Neural cell (in vitro differentiated cells): ENCODE measurements around the gene HSD17B14. TPM values are rescaled to one million over a fixed set of nuclear protein-coding genes. Genes with fewer than 3 reads are reported as not detected.

Experiments
- H2AFZ ChIP-seq: fragments of 200-600, 300-800 bp; sonication (generic), shearing (Covaris generic); 2 replicates; pipeline ENCODE4 v1.6.0; 2014; ENCODE audit warnings: low read depth, mild to moderate bottlenecking, antibody characterized with exemption, low read length, moderate library complexity
- H3F3A ChIP-seq: fragments of 200-600 bp; shearing (Covaris generic); 2 replicates; pipeline ENCODE4 v1.6.1; 2016; ENCODE audit warnings: mild to moderate bottlenecking, moderate library complexity, mixed read lengths, antibody characterized with exemption, low read length; ENCODE audit not compliant: insufficient read depth, poor library complexity, severe bottlenecking
- H3K27ac ChIP-seq: fragments of 200-600, 300-800 bp; sonication (generic), shearing (Covaris generic); 2 replicates; pipeline ENCODE4 v1.5.1; 2014; ENCODE audit warnings: mild to moderate bottlenecking, low read length, moderate library complexity
- H3K27me3 ChIP-seq: fragments of 300-800, 200-600 bp; sonication (generic), shearing (Covaris generic); 2 replicates; pipeline ENCODE4 v1.6.0; 2014; ENCODE audit warnings: mild to moderate bottlenecking, low read depth, low read length, moderate library complexity; ENCODE audit not compliant: insufficient read depth
- H3K36me3 ChIP-seq: fragments of 300-800, 200-600 bp; sonication (generic), shearing (Covaris generic); 2 replicates; pipeline ENCODE4 v1.5.1; 2014; ENCODE audit warnings: mild to moderate bottlenecking, antibody characterized with exemption, low read length, moderate library complexity; ENCODE audit not compliant: insufficient read depth
- H3K4me2 ChIP-seq: fragments of 300-800, 200-600 bp; sonication (generic), shearing (Covaris generic); 2 replicates; pipeline ENCODE4 v1.6.0; 2014; ENCODE audit warnings: mild to moderate bottlenecking, low read length
- H3K4me3 ChIP-seq: fragments of 300-800, 200-600 bp; sonication (generic), shearing (Covaris generic); 2 replicates; pipeline ENCODE4 v1.5.1; 2014; ENCODE audit warnings: mild to moderate bottlenecking, low read length, moderate library complexity
- H3K79me2 ChIP-seq: fragments of 200-600 bp; shearing (Covaris generic); replicated peaks from 2 replicates; pipeline ENCODE4 v1.6.0; 2014; ENCODE audit warnings: mild to moderate bottlenecking, low read length, moderate library complexity; ENCODE audit not compliant: insufficient read depth
- H3K9ac ChIP-seq: fragments of 300-800, 200-600 bp; sonication (generic), shearing (Covaris generic); 2 replicates; pipeline ENCODE4 v1.6.1; 2016; ENCODE audit warnings: mild to moderate bottlenecking, low read length, mixed read lengths
- H3K9me2 ChIP-seq: fragments of 200-600 bp; shearing (Covaris generic); 2 replicates; pipeline ENCODE4 v1.6.1; 2016; ENCODE audit warnings: mild to moderate bottlenecking, low read length, mixed read lengths; ENCODE audit not compliant: insufficient read depth
- H3K9me3 ChIP-seq: fragments of 200-600, 300-800 bp; sonication (generic), shearing (Covaris generic); 2 replicates; pipeline ENCODE4 v1.6.1; 2016; ENCODE audit warnings: mild to moderate bottlenecking, mixed run types, low read length, moderate library complexity, mixed read lengths
- H4K20me1 ChIP-seq: fragments of 200-600 bp; shearing (Covaris generic); 2 replicates; pipeline ENCODE4 v1.6.1; 2016; ENCODE audit warnings: mild to moderate bottlenecking, mixed run types; ENCODE audit not compliant: insufficient read depth
- CTCF ChIP-seq: fragments of 450-650 bp; IDR thresholded peaks from 2 replicates; pipeline ENCODE4 v1.5.1; 2014; ENCODE audit warnings: antibody characterized with exemption, mild to moderate bottlenecking, moderate library complexity; ENCODE audit not compliant: poor library complexity, severe bottlenecking
- EP300 ChIP-seq: fragments of 450-650 bp; conservative IDR thresholded peaks from 2 replicates; pipeline ENCODE4 v1.6.1; 2014; ENCODE audit warnings: antibody characterized with exemption, mild to moderate bottlenecking, moderate library complexity; ENCODE audit not compliant: poor library complexity, severe bottlenecking
- EZH2 ChIP-seq: fragments of 200-600, 300-800 bp; shearing (Covaris generic), sonication (generic); IDR thresholded peaks from 2 replicates; pipeline ENCODE4 v1.6.1; 2014; ENCODE audit warnings: antibody characterized with exemption, low read length, borderline replicate concordance, mild to moderate bottlenecking; ENCODE audit not compliant: insufficient read depth, poor library complexity, severe bottlenecking
- MXI1 ChIP-seq: fragments of 450-650 bp; conservative IDR thresholded peaks from 2 replicates; pipeline ENCODE4 v1.6.1; 2014; ENCODE audit warnings: antibody characterized with exemption, mild to moderate bottlenecking; ENCODE audit not compliant: poor library complexity, severe bottlenecking
- POLR2AphosphoS5 ChIP-seq: IDR thresholded peaks from 2 replicates; pipeline ENCODE4 v1.6.1; 2012
- RAD21 ChIP-seq: fragments of 450-650 bp; conservative IDR thresholded peaks from 2 replicates; pipeline ENCODE4 v1.6.1; 2014; ENCODE audit warnings: antibody characterized with exemption, mild to moderate bottlenecking, moderate library complexity
- SMC3 ChIP-seq: fragments of 450-650 bp; conservative IDR thresholded peaks from 2 replicates; pipeline ENCODE4 v1.6.1; 2014; ENCODE audit warnings: antibody characterized with exemption, mild to moderate bottlenecking, moderate library complexity; ENCODE audit not compliant: poor library complexity
- TAF1 ChIP-seq: IDR thresholded peaks from 2 replicates; pipeline ENCODE4 v1.6.1; 2012; ENCODE audit warnings: low read depth
- polyA plus RNA-seq: library from polyadenylated mRNA; depleted of rRNA; stranded (reverse); fragments of >200 nt; gene quantifications from 2 replicates; pipeline ENCODE4 v1.2.3, GENCODE V29; 2014
- TF ChIP-seq, protein P1 (sequence below): IDR thresholded peaks from 2 replicates; pipeline ENCODE4 v1.6.1; 2012; ENCODE audit warnings: borderline replicate concordance

Gene HSD17B14
- polyA plus RNA-seq, 1 donor from 2014 or later: 0.40 TPM

DNA sequence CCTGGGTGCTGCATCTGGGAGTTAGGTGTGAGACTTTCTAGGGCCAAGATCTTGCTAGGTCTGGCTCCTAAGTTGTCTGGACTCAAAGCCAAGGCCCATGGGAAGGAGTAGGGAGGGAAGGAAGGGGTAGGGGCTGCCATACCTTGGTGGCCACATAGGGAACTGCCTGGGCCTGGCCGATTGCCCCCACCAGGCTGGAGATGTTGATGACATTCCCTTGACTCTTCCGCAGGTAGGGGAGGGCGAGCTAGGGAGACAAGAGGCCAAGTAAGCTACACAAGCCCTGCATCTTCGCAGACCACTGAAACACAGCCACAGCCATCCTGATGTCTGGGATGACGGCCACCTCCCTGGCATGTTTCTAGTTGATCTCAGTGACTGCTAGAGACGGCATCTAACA, 21.4 kb downstream of the HSD17B14 start:
- H2AFZ ChIP-seq: no peak overlapping the region
- H3K4me2 ChIP-seq: no peak overlapping the region
- no peaks in the 10 kb centered on the region for H3K36me3 ChIP-seq
- H3K79me2 ChIP-seq: no peaks in the 10 kb centered on the region
- no peak overlapping the region for H3K9ac ChIP-seq
- no peaks in the 10 kb centered on the region for H3K9me2 ChIP-seq
- H4K20me1 ChIP-seq: no peaks in the 10 kb centered on the region
- no peaks in the 10 kb centered on the region for H3K27me3 ChIP-seq
- H3K4me3 ChIP-seq: no peak overlapping the region
- no peak overlapping the region for H3K27ac ChIP-seq
- no peaks in the 10 kb centered on the region for H3K9me3 ChIP-seq
- TF ChIP-seq TAF1: no peak
- TF ChIP-seq POLR2AphosphoS5: no peak
- TF ChIP-seq, protein P1, sequence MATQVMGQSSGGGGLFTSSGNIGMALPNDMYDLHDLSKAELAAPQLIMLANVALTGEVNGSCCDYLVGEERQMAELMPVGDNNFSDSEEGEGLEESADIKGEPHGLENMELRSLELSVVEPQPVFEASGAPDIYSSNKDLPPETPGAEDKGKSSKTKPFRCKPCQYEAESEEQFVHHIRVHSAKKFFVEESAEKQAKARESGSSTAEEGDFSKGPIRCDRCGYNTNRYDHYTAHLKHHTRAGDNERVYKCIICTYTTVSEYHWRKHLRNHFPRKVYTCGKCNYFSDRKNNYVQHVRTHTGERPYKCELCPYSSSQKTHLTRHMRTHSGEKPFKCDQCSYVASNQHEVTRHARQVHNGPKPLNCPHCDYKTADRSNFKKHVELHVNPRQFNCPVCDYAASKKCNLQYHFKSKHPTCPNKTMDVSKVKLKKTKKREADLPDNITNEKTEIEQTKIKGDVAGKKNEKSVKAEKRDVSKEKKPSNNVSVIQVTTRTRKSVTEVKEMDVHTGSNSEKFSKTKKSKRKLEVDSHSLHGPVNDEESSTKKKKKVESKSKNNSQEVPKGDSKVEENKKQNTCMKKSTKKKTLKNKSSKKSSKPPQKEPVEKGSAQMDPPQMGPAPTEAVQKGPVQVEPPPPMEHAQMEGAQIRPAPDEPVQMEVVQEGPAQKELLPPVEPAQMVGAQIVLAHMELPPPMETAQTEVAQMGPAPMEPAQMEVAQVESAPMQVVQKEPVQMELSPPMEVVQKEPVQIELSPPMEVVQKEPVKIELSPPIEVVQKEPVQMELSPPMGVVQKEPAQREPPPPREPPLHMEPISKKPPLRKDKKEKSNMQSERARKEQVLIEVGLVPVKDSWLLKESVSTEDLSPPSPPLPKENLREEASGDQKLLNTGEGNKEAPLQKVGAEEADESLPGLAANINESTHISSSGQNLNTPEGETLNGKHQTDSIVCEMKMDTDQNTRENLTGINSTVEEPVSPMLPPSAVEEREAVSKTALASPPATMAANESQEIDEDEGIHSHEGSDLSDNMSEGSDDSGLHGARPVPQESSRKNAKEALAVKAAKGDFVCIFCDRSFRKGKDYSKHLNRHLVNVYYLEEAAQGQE: no peak
- no peak for TF ChIP-seq EP300
- TF ChIP-seq EZH2: no peak
- no peak for TF ChIP-seq CTCF
- no peak for TF ChIP-seq RAD21
- no peak for TF ChIP-seq MXI1
- no peak for TF ChIP-seq SMC3
- H3F3A ChIP-seq: no peaks in the 10 kb centered on the region

GRCh38 chr19:48813123-48813913, 23.0 kb downstream of the HSD17B14 start:
- Histone ChIP-seq H4K20me1 (no peaks in the 10 kb centered on the region), H3K4me2 (no peak overlapping the region)

More at GRCh38 chr19:48813123-48813913, 23.0 kb downstream of the HSD17B14 start:
- H2AFZ ChIP-seq: no peak overlapping the region
- no peaks in the 10 kb centered on the region for H3F3A ChIP-seq
- no peaks in the 10 kb centered on the region for H3K9me3 ChIP-seq
- TF ChIP-seq EZH2 (no peak), MXI1 (no peak), POLR2AphosphoS5 (no peak), SMC3 (no peak), TAF1 (no peak), RAD21 (no peak), EP300 (no peak), CTCF (no peak)
- TF ChIP-seq, protein P1: no peak
- H3K27ac ChIP-seq: no peak overlapping the region
- no peak overlapping the region for H3K9ac ChIP-seq
- H3K36me3 ChIP-seq: no peaks in the 10 kb centered on the region
- no peaks in the 10 kb centered on the region for H3K27me3 ChIP-seq
- H3K9me2 ChIP-seq: no peaks in the 10 kb centered on the region
- no peak overlapping the region for H3K4me3 ChIP-seq
- no peaks in the 10 kb centered on the region for H3K79me2 ChIP-seq
